GM23248 (cell line): ENCODE measurements around the gene KASH5.

Source experiments
- EZH2 ChIP-seq: fragments of 200-600 bp; sonication (generic); IDR thresholded peaks from 2 replicates; pipeline ENCODE4 v1.6.1; 2018; ENCODE audit warnings: antibody characterized with exemption, mild to moderate bottlenecking; ENCODE audit not compliant: insufficient read depth, poor library complexity, severe bottlenecking
- EZH2phosphoT487 ChIP-seq: fragments of 200-600 bp; sonication (generic); IDR thresholded peaks from 2 replicates; pipeline ENCODE4 v1.6.1; 2018; ENCODE audit warnings: antibody characterized with exemption, moderate library complexity, mild to moderate bottlenecking, low read depth; ENCODE audit not compliant: insufficient read depth

GRCh38 chr19:49355909-49356353 lies 32.1 kb upstream of the KASH5 start:
- TF ChIP-seq EZH2 (no peak), EZH2phosphoT487 (no peak)
